RPMI7951 (cell line): ENCODE results near the gene KIR3DL3. TPM values are rescaled to one million over a fixed set of nuclear protein-coding genes. Genes with fewer than 3 reads are reported as not detected.
A peak's percentile ranks its signal among the peaks of the same experiment; 100 is the strongest.
"Not testable (repeated sequence)": the region's sequence is repeated elsewhere in the genome, so short reads cannot be mapped to it uniquely, and the experiment has no call there.

ENCODE experiments used
- DNase-seq: peaks from one replicate; pipeline ENCODE4 v3.0.0-alpha.2; 2012; ENCODE audit warnings: low read depth
- total RNA-seq: library from RNA; depleted of rRNA; stranded (reverse); fragments of >200 nt; shearing (Covaris generic); gene quantifications from 2 replicates; pipeline ENCODE4 v1.2.3, GENCODE V29; 2014; rRNA removed

Gene KIR3DL3
- total RNA-seq = not detected in 2 replicates

DNA sequence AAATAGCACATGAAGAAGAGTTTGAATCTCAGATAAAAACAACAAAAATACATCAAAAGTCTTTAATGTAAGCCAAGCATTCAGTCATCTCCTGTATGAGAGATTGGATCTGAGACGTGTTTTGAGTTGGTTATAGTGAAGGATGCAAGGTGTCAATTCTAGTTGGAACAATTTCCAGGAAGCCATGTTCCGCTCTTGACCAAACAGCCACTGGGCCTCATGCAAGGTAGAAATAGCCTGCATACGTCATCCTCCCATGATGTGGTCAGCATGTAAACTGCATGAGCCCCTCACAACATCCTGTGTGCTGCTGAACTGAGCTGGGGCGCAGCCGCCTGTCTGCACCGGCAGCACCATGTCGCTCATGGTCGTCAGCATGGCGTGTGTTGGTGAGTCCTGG is at the start of gene KIR3DL3:
TSS of gene KIR3DL3 (plus strand) at position 301 of the 400 bp plus-strand sequence. CDS start at position 356, 55 bp downstream.
- DNase-seq = no peak

DNA sequence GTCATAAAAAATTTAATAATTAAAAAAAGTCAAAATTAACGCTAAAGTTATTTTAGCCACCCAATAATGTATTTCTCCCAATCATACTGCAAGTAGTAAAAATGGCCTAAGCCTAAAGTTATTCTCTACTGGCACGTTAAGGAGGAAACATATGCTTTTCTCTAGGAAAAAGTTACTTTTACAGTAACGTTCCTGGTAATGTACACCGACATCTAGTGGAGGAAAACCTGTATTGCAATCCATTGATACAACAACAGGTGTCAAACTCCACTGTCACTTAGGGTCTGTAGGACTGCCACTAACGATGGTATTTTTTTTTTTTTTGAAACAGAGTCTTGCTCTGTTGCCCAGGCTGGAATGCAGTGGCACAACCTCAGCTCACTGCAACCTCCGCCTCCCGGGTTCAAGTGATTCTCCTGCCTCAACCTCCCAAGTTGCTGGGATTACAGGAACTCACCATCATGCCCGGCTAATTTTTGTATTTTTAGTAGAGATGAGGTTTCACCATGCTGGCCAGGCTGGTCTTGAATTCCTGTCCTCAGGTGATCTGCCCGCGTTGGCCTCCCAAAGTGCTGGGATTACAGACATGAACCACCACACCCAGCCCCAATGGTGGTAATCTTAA is 47.9 kb upstream of the KIR3DL3 start:
- DNase-seq = peak; percentile 42

DNA sequence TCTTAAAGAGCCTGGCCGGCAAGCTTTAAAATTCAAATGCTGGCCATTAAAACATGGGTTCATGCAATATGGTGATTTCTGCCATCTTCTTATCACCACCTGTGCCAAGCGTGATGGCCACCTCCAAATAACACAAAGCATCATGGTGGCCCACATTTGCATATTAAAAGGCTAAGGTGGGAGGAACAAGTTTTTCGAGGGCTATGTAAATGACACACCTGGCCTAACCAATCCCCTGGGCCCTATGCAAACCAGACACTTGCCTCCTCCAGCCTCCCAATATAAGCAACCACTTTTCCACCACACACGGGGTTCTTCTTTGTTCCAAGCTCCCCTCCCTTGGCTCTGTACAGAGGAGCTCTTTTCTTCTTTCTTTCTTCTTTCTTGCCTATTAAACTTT is 47.0 kb upstream of the KIR3DL3 start:
- DNase-seq = no peak

DNA sequence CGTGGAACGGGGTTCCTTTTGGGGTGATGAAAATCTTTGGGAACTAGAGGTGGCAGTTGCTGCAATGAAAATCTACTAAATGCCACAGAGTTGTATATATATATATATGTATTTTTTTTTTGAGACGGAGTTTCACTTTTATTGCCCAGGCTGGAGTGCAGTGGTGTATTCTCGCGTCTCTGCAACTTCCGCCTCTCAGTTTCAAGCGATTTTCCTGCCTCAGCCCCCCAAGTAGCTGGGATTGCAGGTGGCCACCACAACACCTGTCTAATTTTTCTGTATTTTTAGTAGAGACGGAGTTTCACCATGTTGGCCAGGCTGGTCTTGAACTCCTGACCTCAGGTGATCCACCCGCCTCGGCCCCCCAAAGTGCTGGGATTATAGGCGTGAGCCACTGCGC is 42.6 kb upstream of the KIR3DL3 start:
- DNase-seq = not testable (repeated sequence)

DNA sequence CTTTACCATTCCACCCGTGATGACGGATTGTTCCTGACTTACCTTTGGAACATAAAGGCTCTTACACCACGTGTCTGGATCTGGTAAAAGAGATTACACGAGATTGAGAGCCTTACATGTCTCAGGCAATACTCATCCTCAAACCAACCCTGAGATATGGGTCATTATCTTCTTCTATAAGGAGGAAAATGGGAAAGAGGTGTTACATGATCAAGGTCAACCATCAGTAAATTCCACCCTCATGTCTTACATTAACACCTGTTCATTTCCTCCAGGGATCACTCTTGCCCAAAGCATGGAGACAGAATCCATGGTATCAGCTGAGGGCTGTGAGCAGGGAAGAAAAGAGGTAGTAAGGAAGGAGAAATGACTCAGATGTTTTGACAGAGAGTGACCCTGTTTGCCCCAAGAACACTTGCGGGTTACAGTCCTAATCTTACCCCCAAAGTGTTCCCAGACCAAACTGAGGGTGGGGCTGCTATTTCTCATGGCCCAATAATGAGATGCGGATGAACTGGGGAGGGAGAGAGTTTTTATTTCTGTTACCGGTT is 41.9 kb upstream of the KIR3DL3 start:
- no peak for DNase-seq

DNA sequence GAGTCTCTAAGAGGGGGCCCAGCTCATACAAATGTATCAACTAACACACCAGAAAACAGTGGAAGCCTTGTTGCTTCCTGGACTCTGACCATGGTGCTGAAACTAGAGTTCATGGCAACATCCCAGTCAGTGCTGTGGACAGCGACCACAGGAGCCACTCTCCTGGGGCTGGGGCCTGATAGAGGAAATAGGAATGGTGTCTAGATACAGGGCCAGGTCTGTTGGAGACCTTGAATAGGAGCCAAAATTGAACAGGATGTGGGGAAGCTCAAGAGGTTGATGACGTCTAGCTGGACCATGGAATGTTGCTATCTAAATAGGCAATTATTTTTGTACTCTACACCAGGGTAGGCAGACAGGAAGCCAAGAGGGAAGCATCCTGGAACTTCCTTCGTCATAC is 39.7 kb upstream of the KIR3DL3 start:
- peak; percentile 60 for DNase-seq

DNA sequence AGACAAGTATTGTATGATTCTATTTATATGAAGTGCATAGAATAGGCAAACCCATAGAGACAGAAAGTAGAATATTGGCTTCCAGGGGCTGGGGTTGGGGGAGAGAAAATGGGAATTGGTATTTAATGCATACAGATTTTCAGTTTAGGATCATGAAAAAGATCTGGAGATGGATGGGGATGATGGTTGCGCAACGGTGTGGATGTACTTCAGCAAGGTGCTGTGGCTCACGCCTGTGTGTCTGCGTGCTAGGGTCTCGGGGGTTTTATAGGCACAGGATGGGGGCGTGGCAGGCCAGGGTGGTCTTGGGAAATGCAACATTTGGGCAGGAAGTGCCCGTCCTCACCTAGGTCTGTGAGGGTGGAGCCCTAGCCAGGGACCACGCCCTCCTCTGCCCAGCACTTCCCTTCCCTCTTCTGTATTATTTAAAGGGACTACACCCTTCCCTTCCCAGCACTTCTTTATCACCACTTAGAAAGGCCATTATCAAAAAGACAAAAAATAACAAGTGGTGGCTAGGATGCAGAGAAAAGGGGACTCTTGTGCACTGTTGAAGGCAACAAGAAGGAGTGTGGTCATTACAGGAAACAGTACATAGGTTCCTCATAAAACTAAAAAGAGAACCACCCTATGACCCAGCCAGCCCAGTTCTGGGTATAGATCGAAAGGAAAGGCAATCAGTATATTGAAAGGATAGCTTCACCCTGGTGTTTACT is 32.5 kb upstream of the KIR3DL3 start:
- DNase-seq = no peak

DNA sequence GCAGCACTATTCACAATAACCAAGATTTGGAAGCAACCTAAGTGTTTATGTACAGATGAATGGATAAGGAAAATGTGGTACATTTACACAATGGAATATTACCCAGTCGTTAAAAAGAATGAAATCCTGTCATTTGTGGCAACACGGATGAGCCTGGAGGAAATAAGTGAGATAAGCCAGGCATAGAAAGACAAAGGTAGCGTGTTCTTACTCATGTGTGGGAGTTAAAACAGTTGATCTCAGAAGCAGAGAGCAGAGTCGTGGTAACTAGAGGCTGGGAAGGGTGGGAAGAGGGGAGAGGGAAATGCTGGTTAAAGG is 32.0 kb upstream of the KIR3DL3 start:
- no peak for DNase-seq

DNA sequence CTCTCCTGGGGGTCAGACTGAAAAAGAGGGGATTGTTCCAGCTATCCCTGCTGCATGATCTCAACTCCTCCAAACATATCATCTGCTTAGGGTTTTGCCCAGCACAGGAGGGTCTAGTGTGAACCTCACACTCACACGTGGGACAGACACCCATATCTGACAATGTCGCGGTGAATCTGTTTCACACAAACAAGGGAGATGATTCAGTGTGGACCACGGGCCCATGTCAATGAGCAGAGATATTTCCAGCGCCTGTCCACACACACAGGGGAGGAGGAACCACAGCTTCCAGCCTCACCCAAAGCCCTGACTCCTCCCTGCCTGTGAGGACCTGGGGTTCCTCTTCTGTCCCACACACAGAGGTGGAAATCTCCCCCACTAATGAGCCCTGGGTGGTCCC is 29.6 kb upstream of the KIR3DL3 start:
- DNase-seq = no peak

DNA sequence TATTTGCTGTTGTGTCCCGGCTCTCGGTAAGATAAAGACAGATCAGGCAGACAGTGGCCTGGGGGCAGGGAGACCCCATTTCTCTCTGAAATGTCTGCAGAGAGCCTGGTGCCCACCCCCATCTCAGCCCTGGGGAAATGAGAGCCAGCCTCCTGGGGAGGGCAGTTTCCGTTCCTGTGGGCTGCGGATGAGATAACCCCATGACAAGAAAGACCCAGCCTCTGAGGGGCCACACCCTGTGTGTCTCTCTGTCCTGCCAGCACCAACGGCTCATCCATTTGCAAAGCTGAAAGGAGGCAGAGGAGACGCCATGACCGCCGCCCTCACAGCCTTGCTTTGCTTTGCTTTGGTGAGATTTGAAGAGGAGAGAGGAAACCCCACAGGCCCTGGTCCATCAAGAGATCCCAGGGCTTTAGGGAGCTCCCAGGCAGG is 28.1 kb upstream of the KIR3DL3 start:
- no peak for DNase-seq

DNA sequence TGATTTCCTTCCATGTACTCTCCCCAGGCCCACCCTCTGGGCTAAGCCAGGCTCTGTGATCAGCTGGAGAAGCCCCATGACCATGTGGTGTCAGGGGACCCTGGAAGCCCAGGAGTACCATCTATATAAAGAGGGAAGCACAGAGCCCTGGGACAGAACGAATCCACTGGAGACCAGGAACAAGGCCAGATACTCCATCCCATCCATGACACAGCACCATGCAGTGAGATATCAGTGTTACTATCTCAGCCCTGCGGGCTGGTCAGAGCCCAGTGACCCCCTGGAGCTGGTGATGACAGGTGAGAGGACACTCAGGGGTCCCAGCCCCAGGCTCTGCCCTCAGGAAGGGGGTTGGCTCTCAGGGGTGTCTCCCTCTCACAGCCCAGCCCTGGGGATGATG is 27.5 kb upstream of the KIR3DL3 start:
- DNase-seq = no peak

DNA sequence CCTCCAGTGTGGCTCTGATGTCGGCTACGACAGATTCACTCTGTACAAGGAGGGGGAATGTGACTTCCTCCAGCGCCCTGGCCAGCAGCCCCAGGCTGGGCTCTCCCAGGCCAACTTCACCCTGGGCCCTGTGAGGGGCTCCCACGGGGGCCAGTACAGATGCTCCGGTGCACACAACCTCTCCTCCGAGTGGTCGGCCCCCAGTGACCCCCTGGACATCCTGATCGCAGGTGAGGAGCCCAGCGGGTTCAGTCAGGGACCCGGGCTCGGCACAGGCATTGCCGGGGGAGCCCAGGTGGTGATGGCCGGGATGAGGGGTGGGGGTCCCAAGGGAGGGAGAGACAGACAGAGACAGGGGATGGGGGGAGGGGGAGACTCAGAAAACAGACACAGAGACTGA is 26.5 kb upstream of the KIR3DL3 start:
- not testable (repeated sequence) for DNase-seq

DNA sequence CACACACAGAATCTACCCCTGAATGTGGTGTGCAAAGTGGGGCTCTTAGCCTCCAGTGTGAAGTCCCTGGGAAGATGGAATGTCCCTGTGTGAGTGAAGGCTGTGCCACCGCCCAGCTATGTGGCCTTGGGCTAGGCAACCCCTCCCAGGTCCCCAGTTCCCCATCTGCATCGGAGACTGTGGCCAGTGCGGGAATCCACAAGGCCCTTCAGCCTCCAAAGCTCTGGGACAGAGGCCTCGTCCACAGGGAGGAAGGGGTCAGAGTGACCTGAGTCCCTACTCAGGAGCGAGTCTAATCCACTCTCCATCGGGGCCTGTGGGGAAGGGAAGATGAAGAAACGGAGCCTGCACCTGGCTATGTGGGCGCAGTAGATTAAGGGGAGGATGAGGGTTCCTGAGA is 19.3 kb upstream of the KIR3DL3 start:
- DNase-seq = no peak

DNA sequence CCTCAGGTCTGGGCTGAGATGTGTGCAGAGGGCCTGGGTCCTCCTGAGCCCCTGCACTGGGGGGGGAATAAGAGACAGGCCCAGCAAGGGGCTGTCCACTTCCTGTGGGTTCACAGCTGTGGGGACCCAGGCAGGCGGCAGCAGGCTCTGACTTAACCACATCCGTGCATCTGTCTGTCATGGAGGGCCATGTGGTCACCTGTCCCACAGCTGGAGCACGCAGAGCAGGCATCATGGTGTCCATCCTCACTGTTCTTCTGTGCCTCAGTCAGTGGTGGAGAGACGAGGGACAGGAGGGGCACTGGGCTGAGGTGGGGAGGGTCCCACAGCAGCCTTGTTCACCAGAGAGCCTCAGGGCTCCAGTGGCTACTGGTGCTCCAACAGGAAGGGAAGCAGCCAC is 16.3 kb upstream of the KIR3DL3 start:
- DNase-seq = no peak

DNA sequence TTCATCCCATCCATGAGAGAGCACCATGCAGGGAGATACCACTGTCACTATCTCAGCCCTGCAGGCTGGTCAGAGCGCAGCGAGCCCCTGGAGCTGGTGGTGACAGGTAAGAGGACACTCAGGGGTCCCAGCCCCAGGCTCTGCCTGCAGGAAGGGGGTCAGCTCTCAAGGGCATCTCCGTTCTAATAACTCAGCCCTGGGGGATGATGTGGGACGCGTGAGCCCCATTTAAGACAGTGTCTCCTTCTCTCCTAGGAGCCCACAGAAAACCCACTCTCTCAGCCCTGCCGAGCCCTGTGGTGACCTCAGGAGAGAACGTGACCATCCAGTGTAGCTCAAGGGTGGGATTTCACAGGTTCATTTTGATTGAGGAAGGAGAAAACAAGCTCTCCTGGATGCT is 15.5 kb upstream of the KIR3DL3 start:
- DNase-seq = no peak

DNA sequence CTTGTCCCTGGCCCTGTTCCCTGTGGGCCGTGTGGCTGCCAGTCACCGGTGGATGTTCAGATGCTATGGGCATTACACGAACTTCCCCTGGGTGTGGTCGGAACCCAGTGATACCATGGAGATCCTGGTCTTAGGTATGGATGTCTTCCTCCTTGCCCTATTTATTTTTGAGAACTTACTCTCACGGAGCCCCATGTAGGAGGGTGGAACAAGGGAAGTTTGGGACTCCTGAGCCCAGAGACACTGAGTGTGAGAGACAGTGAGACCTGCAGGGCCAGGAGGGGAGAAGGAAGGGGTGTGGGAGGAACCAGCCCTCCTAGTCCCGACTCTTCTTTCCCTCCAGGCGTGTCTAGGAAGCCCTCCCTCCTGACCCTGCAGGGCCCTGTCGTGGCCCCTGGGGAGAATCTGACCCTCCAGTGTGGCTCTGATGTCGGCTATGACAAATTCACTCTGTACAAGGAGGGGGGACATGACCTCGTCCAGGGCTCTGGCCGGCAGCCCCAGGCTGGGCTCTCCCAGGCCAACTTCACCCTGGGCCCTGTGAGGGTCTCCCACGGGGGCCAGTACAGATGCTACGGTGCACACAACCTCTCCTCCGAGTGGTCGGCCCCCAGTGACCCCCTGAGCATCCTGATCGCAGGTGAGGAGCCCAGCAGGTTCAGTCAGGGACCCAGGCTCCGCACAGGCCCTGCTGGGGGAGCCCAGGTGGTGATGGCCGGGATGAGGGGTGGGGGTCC is 14.9 kb upstream of the KIR3DL3 start:
- no peak for DNase-seq

DNA sequence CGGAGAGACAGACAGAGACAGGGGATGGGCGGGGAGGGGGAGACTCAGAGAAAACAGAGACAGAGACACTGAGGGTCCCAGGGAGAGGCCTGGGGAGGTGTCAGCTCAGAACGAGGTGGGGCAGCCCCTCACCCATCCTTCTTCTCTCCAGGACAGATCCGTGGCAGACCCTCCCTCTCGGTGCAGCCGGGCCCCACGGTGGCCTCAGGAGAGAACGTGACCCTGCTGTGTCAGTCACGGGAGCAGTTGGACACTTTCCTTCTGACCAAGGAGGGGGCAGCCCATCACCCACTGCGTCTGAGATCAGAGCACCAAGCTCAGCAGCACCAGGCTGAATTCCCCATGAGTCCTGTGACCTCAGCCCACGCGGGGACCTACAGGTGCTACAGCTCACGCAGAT is 14.3 kb upstream of the KIR3DL3 start:
- DNase-seq = not testable (repeated sequence)

DNA sequence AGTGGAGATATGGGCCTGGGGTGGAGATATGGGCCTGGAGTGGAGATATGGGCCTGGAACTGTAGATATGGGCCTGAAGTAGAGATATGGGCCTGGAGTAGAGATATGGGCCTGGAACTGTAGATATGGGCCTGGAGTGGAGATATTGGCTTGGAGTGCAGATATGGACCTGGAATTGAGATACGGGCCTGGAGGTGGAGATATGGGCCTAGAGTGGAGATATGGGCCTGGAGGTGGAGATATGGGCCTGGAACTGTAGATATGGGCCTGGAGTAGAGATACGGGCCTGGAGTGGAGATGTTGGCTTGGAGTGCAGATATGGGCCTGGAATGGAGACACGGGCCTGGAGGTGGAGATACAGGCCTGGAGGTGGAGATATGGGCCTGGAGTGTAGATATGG is 402 bp downstream of the KIR3DL3 start:
- DNase-seq = no peak

DNA sequence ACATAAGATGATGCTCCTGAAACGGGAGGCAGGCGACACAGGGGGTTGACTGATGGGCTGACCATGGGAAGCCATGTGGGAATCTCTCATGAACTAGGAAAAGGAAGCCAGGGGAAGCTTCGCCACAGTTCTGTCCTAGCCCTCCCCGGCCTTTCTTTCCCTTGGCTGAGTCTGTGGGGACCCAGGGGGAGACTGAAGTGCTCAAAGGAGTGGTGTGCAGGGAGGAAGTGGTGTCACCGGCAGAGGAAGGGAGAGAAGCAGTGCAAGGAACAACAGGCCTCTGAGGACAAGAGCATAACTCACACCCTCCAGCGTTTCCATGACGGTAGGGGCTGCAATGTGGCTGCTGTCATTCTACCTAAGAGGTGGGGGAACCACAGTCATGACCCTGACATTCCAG is 1.1 kb downstream of the KIR3DL3 start:
- DNase-seq = no peak

DNA sequence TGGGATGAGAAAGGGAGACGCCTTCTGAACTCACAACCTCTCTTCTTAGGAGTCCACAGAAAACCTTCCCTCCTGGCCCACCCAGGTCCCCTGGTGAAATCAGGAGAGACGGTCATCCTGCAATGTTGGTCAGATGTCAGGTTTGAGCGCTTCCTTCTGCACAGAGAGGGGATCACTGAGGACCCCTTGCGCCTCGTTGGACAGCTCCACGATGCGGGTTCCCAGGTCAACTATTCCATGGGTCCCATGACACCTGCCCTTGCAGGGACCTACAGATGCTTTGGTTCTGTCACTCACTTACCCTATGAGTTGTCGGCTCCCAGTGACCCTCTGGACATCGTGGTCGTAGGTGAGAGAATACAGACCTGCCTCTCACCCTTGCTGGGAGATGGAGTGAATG is 3.3 kb downstream of the KIR3DL3 start:
- no peak for DNase-seq

DNA sequence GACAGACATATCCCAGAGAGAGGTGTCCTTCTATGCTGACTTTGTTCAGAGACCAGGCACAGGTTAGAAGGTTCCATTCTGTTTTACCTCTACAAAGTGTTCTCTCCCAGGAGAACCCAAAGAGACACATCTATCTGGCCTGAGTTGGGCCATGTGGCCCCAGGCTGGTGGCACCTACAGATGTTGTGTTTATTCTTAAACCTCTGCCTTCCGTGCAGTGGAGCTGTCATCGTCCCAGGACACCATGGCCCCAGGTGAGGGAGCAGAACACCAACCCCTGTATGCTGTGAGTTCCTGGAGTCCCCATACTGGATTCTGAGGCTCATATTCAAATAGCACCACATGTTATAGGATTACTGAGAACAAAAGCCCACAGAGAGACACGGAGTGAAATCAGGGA is 3.9 kb downstream of the KIR3DL3 start:
- DNase-seq = no peak

DNA sequence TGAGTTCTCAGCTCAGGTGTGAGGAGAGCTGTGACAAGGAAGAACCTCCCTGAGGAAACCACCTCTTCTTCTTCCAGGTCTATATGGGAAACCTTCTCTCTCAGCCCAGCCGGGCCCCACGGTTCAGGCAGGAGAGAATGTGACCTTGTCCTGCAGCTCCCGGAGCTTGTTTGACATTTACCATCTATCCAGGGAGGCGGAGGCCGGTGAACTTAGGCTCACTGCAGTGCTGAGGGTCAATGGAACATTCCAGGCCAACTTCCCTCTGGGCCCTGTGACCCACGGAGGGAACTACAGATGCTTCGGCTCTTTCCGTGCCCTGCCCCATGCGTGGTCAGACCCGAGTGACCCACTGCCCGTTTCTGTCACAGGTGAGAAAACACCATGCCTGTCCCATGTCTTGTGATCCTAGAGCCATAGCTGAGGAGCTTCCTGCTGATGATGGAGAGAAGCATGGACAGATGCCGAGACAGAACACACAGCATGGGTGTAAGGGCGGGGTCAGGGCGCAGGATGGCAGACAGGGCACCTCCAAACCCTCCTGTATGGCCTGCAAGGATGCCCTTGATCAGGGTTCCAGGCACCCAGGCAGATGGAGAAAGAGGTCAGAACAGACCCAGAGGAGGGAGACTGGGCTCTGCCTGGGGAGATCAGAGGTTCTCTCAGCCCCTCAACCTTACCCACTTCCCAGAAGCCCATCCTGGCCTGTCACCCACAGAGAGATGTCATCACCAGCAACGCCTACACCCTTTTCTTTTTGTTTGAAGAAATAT is 5.4 kb downstream of the KIR3DL3 start:
- no peak for DNase-seq
